Measurements from ENCODE around the gene MYO6.
A peak's percentile ranks its signal among the peaks of the same experiment; 100 is the strongest.
"Not testable (repeated sequence)": the region's sequence is repeated elsewhere in the genome, so short reads cannot be mapped to it uniquely, and the experiment has no call there.

MYO6 gene

GRCh38 chr6:75723382-75723781, 25.7 kb upstream of the MYO6 start:
- no peaks in the 10 kb centered on the region for H3K27me3 ChIP-seq (ENCODE audit: low read depth, low read length)
- no peak overlapping the region for H3K4me2 ChIP-seq (ENCODE audit: low read length)
- no peak overlapping the region for H2AFZ ChIP-seq (ENCODE audit: low read depth, low read length)
- TF ChIP-seq EZH2phosphoT487 (IDR thresholded peaks at IDR 0.05; ENCODE audit: low read depth) (no peak), CTCF (IDR thresholded peaks at IDR 0.05; ENCODE audit: low read depth, low read length) (no peak)
- H3K9ac ChIP-seq (ENCODE audit: low read length) = no peak overlapping the region
- H3K36me3 ChIP-seq (replicated peaks; ENCODE audit: low read depth, low read length) = peaks cover 5% of the 10 kb centered on the region
- H3K9me3 ChIP-seq (ENCODE audit: insufficient read depth, low read length) = no peaks in the 10 kb centered on the region
- no peak overlapping the region for H3K27ac ChIP-seq (ENCODE audit: low read length)
- no peaks in the 10 kb centered on the region for H3K79me2 ChIP-seq (ENCODE audit: low read length)
- no peak overlapping the region for H3K4me3 ChIP-seq (ENCODE audit: low read length)
- H3K4me1 ChIP-seq (ENCODE audit: low read length) = no peaks in the 10 kb centered on the region
- H4K20me1 ChIP-seq (ENCODE audit: insufficient read depth, low read length) = no peaks in the 10 kb centered on the region

DNA sequence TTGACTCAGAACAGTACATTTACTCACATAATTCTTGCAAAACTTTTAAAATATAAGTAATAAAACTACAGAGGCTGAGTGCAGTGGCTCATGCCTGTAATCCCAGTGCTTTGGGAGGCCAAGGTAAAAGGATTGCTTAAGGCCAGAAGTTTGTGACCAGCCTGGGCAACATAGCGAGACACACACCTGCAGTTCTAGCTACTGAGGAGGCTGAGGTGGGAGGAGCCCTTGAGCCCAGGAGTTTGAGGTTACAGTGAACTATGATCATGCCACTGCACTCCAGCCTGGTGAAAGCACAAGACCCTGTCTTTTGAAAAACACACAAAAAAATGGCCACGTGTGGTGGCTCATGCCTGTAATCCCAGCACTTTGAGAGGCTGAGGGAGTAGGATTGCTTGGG, 21.8 kb upstream of the MYO6 start:
- Histone ChIP-seq H2AFZ (ENCODE audit: low read depth, low read length) (no peak overlapping the region), H3K4me3 (ENCODE audit: low read length) (no peak overlapping the region), H3K79me2 (ENCODE audit: low read length) (no peaks in the 10 kb centered on the region), H3K27ac (ENCODE audit: low read length) (no peak overlapping the region), H3K9ac (ENCODE audit: low read length) (no peak overlapping the region), H4K20me1 (ENCODE audit: insufficient read depth, low read length) (no peaks in the 10 kb centered on the region), H3K4me1 (ENCODE audit: low read length) (no peaks in the 10 kb centered on the region), H3K9me3 (ENCODE audit: insufficient read depth, low read length) (no peaks in the 10 kb centered on the region), H3K27me3 (ENCODE audit: low read depth, low read length) (no peaks in the 10 kb centered on the region), H3K36me3 (replicated peaks; ENCODE audit: low read depth, low read length) (no peaks in the 10 kb centered on the region), H3K4me2 (ENCODE audit: low read length) (no peak overlapping the region)
- TF ChIP-seq EZH2phosphoT487 (IDR thresholded peaks at IDR 0.05; ENCODE audit: low read depth) (no peak), CTCF (IDR thresholded peaks at IDR 0.05; ENCODE audit: low read depth, low read length) (no peak)

- H3K79me2 ChIP-seq (ENCODE audit: low read length); H3K27me3 ChIP-seq (ENCODE audit: low read depth, low read length); H4K20me1 ChIP-seq (ENCODE audit: insufficient read depth, low read length); H3K9me3 ChIP-seq (ENCODE audit: insufficient read depth, low read length); H3K4me3 ChIP-seq (ENCODE audit: low read length); H3K4me2 ChIP-seq (ENCODE audit: low read length); H3K36me3 ChIP-seq (replicated peaks; ENCODE audit: low read depth, low read length); H3K27ac ChIP-seq (ENCODE audit: low read length); H3K9ac ChIP-seq (ENCODE audit: low read length); H3K4me1 ChIP-seq (ENCODE audit: low read length); H2AFZ ChIP-seq (ENCODE audit: low read depth, low read length): not testable (repeated sequence)
Observed at GRCh38 chr6:75731029-75731428, 18.0 kb upstream of the MYO6 start.

- no peaks in the 10 kb centered on the region for H3K79me2 ChIP-seq (ENCODE audit: low read length)
- no peaks in the 10 kb centered on the region for H4K20me1 ChIP-seq (ENCODE audit: insufficient read depth, low read length)
- H3K36me3 ChIP-seq (replicated peaks; ENCODE audit: low read depth, low read length) = no peaks in the 10 kb centered on the region
- peak overlapping the region; percentile 25; the same call in 1 of the 2 replicates for H3K4me3 ChIP-seq (ENCODE audit: low read length)
- H3K9ac ChIP-seq (ENCODE audit: low read length) = no peak overlapping the region
- no peaks in the 10 kb centered on the region for H3K9me3 ChIP-seq (ENCODE audit: insufficient read depth, low read length)
- no peak overlapping the region for H3K27ac ChIP-seq (ENCODE audit: low read length)
- H3K27me3 ChIP-seq (ENCODE audit: low read depth, low read length) = no peaks in the 10 kb centered on the region
- peaks cover 12% of the 10 kb centered on the region for H3K4me1 ChIP-seq (ENCODE audit: low read length)
- H3K4me2 ChIP-seq (ENCODE audit: low read length) = peak overlapping the region; percentile 71
- no peak for TF ChIP-seq EZH2phosphoT487 (IDR thresholded peaks at IDR 0.05; ENCODE audit: low read depth)
- TF ChIP-seq CTCF (IDR thresholded peaks at IDR 0.05; ENCODE audit: low read depth, low read length) = no peak
- H2AFZ ChIP-seq (ENCODE audit: low read depth, low read length) = no peak overlapping the region
Observed at GRCh38 chr6:75735491-75736186, 13.4 kb upstream of the MYO6 start.
